ENCODE measurements around the gene AHI1. TPM values are rescaled to one million over a fixed set of nuclear protein-coding genes. Genes with fewer than 3 reads are reported as not detected.

The AHI1 gene
- total RNA-seq: 155 and 160 TPM in 2 replicates

- intact Hi-C loops (cut with micrococcal nuclease): loop anchor here (1.0 to 5.0 kb wide), 8 partner anchors 40 to 792 kb away; partner anchors contain the start of genes BCLAF1, MTFR2 and PDE7B
Observed at GRCh38 chr6:135497412-135498184, at the start of gene AHI1. AHI1 (minus strand) TSS chr6:135497740; CDS start chr6:135492237, 5,503 bp downstream.

GRCh38 chr6:135546680-135547418 lies 49.3 kb upstream of the AHI1 start:
- Mint-ChIP-seq H3K4me1 (peaks cover 29% of the 10 kb centered on the region), H3K9me3 (peaks cover 14% of the 10 kb centered on the region), H3K36me3 (ENCODE audit: low read depth) (peaks cover 25% of the 10 kb centered on the region), H3K4me3 (no peak overlapping the region), H3K27me3 (no peaks in the 10 kb centered on the region), H3K27ac (no peak overlapping the region)
- intact Hi-C loops (cut with micrococcal nuclease): no loop called here
- DNase-seq: no peak

More at GRCh38 chr6:135497412-135498184, at the start of gene AHI1:
- DNase-seq: peak; percentile 97
- Mint-ChIP-seq H3K9me3 (no peaks in the 10 kb centered on the region), H3K36me3 (ENCODE audit: low read depth) (peaks cover 39% of the 10 kb centered on the region), H3K27ac (no peak within 1 kb of the TSS), H3K4me3 (no peak within 1 kb of the TSS), H3K27me3 (no peaks in the 10 kb centered on the region), H3K4me1 (peaks cover 18% of the 10 kb centered on the region)

- Mint-ChIP-seq H3K36me3 (ENCODE audit: low read depth) (peaks cover 25% of the 10 kb centered on the region), H3K27ac (no peak overlapping the region), H3K27me3 (no peaks in the 10 kb centered on the region), H3K4me3 (no peak overlapping the region), H3K4me1 (peaks cover 36% of the 10 kb centered on the region), H3K9me3 (peaks cover 14% of the 10 kb centered on the region)
- intact Hi-C loops (cut with micrococcal nuclease): no loop called here
- DNase-seq: no peak
Observed at GRCh38 chr6:135546206-135546605, 48.7 kb upstream of the AHI1 start.

GRCh38 chr6:135540207-135540840 lies 42.8 kb upstream of the AHI1 start:
- peak; percentile 76 for DNase-seq
- Mint-ChIP-seq H3K36me3 (ENCODE audit: low read depth) (peaks cover 21% of the 10 kb centered on the region), H3K4me3 (peak overlapping the region; percentile 24), H3K27me3 (no peaks in the 10 kb centered on the region), H3K9me3 (peaks cover 9% of the 10 kb centered on the region), H3K4me1 (peaks cover 55% of the 10 kb centered on the region), H3K27ac (peak overlapping the region; percentile 77)
- intact Hi-C loops (cut with micrococcal nuclease): loop anchor here (1.0 kb wide), 1 partner anchor 21 kb away; no protein-coding TSS in a partner anchor

GRCh38 chr6:135537741-135538301 lies 40.3 kb upstream of the AHI1 start:
- peaks cover 2% of the 10 kb centered on the region for H3K9me3 Mint-ChIP-seq
- H3K27ac Mint-ChIP-seq: peak overlapping the region; percentile 77
- peak overlapping the region; percentile 45 for H3K4me3 Mint-ChIP-seq
- H3K27me3 Mint-ChIP-seq: no peaks in the 10 kb centered on the region
- intact Hi-C loops (cut with micrococcal nuclease): loop anchor here (1.0 to 2.0 kb wide), 12 partner anchors 19 to 752 kb away; partner anchors contain the start of gene PDE7B
- peaks cover 51% of the 10 kb centered on the region for H3K4me1 Mint-ChIP-seq
- DNase-seq: peak; percentile 87
- peaks cover 11% of the 10 kb centered on the region for H3K36me3 Mint-ChIP-seq (ENCODE audit: low read depth)

GRCh38 chr6:135535989-135536414 lies 38.5 kb upstream of the AHI1 start:
- intact Hi-C loops (cut with micrococcal nuclease): loop anchor here (1.0 to 2.0 kb wide), 3 partner anchors 140 to 690 kb away; no protein-coding TSS in a partner anchor
- H3K9me3 Mint-ChIP-seq: peaks cover 3% of the 10 kb centered on the region
- H3K27me3 Mint-ChIP-seq: no peaks in the 10 kb centered on the region
- H3K36me3 Mint-ChIP-seq (ENCODE audit: low read depth): peaks cover 6% of the 10 kb centered on the region
- DNase-seq: peak; percentile 82
- peak overlapping the region; percentile 66 for H3K4me3 Mint-ChIP-seq
- H3K4me1 Mint-ChIP-seq: peaks cover 36% of the 10 kb centered on the region
- peak overlapping the region; percentile 81 for H3K27ac Mint-ChIP-seq

GRCh38 chr6:135534773-135535380 lies 37.3 kb upstream of the AHI1 start:
- DNase-seq: no peak
- intact Hi-C loops (cut with micrococcal nuclease): no loop called here
- H3K9me3 Mint-ChIP-seq: peaks cover 3% of the 10 kb centered on the region
- no peaks in the 10 kb centered on the region for H3K27me3 Mint-ChIP-seq
- peaks cover 27% of the 10 kb centered on the region for H3K4me1 Mint-ChIP-seq
- H3K36me3 Mint-ChIP-seq (ENCODE audit: low read depth): peaks cover 6% of the 10 kb centered on the region
- H3K4me3 Mint-ChIP-seq: no peak overlapping the region
- no peak overlapping the region for H3K27ac Mint-ChIP-seq

GRCh38 chr6:135532559-135532958 lies 35.0 kb upstream of the AHI1 start:
- intact Hi-C loops (cut with micrococcal nuclease): no loop called here
- Mint-ChIP-seq H3K27me3 (no peaks in the 10 kb centered on the region), H3K4me3 (no peak overlapping the region), H3K36me3 (ENCODE audit: low read depth) (no peaks in the 10 kb centered on the region), H3K9me3 (peaks cover 3% of the 10 kb centered on the region), H3K4me1 (peaks cover 18% of the 10 kb centered on the region), H3K27ac (no peak overlapping the region)
- DNase-seq: no peak

- Mint-ChIP-seq H3K27me3 (no peaks in the 10 kb centered on the region), H3K36me3 (ENCODE audit: low read depth) (no peaks in the 10 kb centered on the region), H3K9me3 (peaks cover 3% of the 10 kb centered on the region), H3K4me3 (no peak overlapping the region), H3K4me1 (peaks cover 15% of the 10 kb centered on the region), H3K27ac (no peak overlapping the region)
- no peak for DNase-seq
- intact Hi-C loops (cut with micrococcal nuclease): no loop called here
Observed at GRCh38 chr6:135531954-135532490, 34.5 kb upstream of the AHI1 start.

- no peak overlapping the region for H3K27ac Mint-ChIP-seq
- peaks cover 3% of the 10 kb centered on the region for H3K9me3 Mint-ChIP-seq
- intact Hi-C loops (cut with micrococcal nuclease): no loop called here
- H3K27me3 Mint-ChIP-seq: no peaks in the 10 kb centered on the region
- no peak for DNase-seq
- H3K4me3 Mint-ChIP-seq: no peak overlapping the region
- peaks cover 4% of the 10 kb centered on the region for H3K4me1 Mint-ChIP-seq
- H3K36me3 Mint-ChIP-seq (ENCODE audit: low read depth): no peaks in the 10 kb centered on the region
Observed at GRCh38 chr6:135530113-135530512, 32.6 kb upstream of the AHI1 start.

GRCh38 chr6:135527960-135528249 lies 30.4 kb upstream of the AHI1 start:
- no peak for DNase-seq
- intact Hi-C loops (cut with micrococcal nuclease): no loop called here
- Mint-ChIP-seq H3K9me3 (peaks cover 13% of the 10 kb centered on the region), H3K4me1 (peaks cover 8% of the 10 kb centered on the region), H3K27ac (no peak overlapping the region), H3K4me3 (no peak overlapping the region), H3K36me3 (ENCODE audit: low read depth) (peaks cover 4% of the 10 kb centered on the region), H3K27me3 (no peaks in the 10 kb centered on the region)

GRCh38 chr6:135527116-135527959 lies 29.8 kb upstream of the AHI1 start:
- intact Hi-C loops (cut with micrococcal nuclease): no loop called here

More at GRCh38 chr6:135527116-135527959, 29.8 kb upstream of the AHI1 start:
- H3K27me3 Mint-ChIP-seq: no peaks in the 10 kb centered on the region
- no peak overlapping the region for H3K27ac Mint-ChIP-seq
- peaks cover 14% of the 10 kb centered on the region for H3K9me3 Mint-ChIP-seq
- peak; percentile 25 for DNase-seq
- H3K4me3 Mint-ChIP-seq: no peak overlapping the region
- peaks cover 8% of the 10 kb centered on the region for H3K4me1 Mint-ChIP-seq
- peaks cover 5% of the 10 kb centered on the region for H3K36me3 Mint-ChIP-seq (ENCODE audit: low read depth)

Measured in activated CD4-positive, alpha-beta T cell treated with anti-CD3 and anti-CD28 coated beads, Interleukin-2, amount 10 ng/mL, durations not matched to agents 24 days and 14 days (primary cell).